Left hindlimb (tissue), 1 donor: Measurements from ENCODE around the gene SNAP23.
A peak's percentile ranks its signal among the peaks of the same experiment; 100 is the strongest.

Source experiments
- DNase-seq: peaks from one replicate; pipeline ENCODE4 v3.0.0-alpha.2; 2018

The SNAP23 gene

DNA sequence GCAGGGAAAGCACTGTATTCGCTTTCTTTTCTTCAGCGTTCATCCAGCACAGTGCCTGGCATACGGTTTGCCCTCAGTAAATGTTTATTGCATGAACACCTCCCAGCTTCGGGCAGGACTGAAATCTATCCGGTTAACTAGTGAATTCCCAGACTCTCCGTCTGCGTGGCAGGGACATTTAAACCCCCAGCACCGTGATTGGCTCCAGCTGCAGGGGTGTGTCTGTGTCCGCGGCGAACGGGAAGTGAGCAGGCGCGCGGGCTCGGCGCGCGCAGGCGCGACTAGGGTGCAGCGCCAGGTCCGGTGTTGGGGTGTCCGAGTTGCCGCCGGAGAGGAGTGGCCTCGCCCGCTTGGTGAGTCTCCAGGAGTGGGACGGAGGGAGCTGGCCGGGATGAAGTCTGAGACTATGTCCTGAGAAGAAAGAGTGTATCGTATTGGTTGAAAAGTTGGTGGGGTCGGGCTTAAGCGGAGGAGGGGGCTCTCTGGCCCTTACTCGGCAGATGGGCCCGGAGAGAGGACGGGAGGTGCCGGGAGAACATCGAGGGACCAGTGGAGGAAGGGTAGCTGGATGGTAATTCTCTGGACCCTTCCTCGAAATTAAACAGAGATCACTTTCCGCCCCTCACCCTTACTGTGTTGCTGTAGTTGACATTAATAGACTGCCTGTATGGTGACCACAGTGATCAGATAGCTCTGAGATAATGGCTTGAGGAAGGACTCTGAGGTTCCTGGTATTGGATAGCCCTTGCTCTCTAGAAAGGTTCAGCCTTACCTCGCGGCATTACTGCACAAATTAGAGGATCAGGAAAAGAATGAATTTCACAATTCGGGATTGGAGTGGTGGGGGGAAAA is at the start of gene SNAP23:
Gene SNAP23 (plus strand): TSS at position 274 of the 852 bp plus-strand sequence. CDS start 16,213 bp downstream, outside the sequence.
- DNase-seq = peak; percentile 97

- no peak for DNase-seq
Measured at GRCh38 chr15:42447599-42447998, 47.8 kb upstream of the SNAP23 start.

- DNase-seq = no peak
Measured at GRCh38 chr15:42448281-42448680, 47.2 kb upstream of the SNAP23 start.

GRCh38 chr15:42449770-42450424 is 45.5 kb upstream of the SNAP23 start:
- DNase-seq = no peak

GRCh38 chr15:42450425-42450790 is 45.0 kb upstream of the SNAP23 start:
- no peak for DNase-seq

DNA sequence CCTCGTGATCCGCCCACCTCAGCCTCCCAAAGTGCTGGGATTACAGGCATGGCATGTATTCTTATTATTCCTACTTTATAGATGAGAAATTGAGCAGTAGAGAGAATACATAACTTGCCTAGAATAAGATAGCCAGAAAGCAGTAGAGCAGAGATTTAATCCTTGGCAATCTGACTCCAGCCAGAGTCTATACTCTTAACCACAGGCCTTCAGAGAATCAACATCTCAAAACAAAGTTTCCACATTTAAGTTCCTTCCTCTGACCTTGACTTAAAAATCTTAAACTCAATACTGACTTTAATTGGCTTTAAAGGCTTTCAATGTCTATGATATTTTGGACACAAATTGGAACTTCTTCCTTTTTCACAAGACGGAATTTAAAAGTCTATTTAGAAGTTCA is 41.6 kb upstream of the SNAP23 start:
- no peak for DNase-seq

GRCh38 chr15:42456531-42456930 is 38.9 kb upstream of the SNAP23 start:
- DNase-seq = no peak

DNA sequence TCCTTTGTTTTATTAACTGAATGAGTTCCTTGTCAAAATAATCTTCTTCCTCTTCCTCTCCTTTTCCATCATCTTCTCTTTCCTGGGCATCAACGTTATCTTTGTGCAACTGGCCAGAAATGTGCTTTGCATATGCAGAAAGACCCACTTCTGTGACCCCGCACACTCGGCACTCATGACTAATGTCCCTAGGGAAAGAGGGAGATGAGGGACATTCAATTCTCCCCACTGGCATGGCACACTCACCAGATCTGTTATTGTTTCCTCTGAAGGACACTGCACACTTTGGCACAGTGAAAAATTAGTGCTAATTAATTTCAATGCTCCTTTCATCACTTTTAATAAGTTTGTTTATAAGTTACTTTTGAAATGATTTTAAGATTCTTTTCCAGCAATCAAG is 38.5 kb upstream of the SNAP23 start:
- no peak for DNase-seq

DNA sequence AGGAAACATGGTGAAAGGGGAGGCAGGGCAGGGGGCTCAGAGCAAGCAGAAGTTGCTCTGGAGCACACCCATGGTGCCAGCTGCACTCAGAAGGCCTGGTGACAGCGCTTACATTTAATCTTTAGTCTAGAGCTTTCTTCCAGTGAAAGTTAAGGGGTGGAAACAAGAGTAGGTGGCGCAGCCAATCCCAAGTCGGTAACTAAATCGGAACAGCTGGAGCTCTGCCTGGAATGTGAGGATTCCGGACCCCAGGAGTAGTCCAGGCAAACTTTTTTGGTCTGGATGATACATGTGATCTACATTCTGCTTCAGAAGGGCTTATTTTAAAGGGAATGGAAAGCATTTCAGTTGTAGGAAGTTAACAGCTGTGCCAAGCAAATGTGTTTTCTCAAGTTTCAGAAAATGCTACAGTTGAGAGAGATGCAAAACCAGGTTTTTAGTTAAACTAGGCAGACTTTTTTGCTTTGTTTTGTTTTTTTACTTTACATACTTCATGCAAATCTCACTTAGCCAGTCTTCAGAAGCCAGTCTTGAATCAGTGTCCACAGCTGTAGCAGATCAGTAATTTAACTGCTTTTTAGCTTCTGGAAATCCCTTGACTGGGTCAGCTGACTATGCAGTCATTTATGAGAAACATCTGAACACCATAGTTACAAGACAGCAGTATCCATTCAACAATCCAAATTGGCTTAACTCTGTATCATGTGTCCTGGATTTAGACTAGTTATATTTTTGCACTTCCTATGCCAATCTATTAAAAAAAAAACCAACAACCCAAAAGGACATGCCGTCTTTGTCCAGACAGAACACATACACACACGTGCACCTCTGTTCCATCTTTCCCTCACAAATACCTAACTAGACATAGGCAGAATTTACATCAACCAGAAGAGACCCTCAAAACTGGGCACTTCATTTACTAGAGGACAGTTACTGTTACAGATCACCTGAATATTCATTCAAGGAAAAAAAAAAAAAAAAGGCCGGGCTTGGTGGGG is 37.7 kb upstream of the SNAP23 start:
- peak; percentile 95 for DNase-seq

DNA sequence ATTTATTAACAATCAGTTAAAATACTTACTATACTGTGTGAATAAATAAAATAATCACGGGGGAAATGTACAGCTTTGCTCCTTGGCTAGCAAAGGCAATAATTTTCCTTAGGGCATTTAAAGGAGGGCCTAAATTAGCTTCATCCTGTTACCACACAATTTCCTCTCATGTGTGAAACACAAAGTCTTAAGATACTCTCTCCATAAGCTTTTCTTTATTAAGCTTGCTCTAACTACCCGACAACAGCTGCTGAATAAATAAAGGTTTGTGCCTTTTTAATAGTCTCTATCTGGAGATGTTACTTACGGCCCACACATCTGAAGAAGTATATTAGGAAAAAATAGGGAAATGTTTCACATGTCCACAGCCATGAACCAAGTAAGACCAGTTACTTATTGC is 34.2 kb upstream of the SNAP23 start:
- no peak for DNase-seq

- no peak for DNase-seq
Measured at GRCh38 chr15:42465520-42466259, 29.7 kb upstream of the SNAP23 start.

DNA sequence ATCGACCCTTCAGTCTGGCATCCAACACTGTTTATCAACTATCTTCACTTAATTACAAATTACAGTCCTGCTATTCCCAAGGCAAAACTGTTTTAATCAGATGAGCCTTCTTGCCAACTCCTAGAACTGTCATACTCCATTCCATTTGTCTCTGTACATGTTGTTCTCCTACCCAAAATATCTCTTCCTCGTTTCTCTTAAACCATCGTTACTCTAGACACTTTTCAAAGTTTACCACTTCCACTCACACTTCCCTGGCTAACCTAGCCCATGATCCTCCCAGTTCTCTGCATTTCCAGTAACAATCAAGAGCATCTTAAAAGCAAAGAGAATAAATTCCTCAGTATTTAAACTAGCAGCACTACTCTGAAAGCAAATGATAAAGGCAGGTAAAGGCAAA is 24.4 kb upstream of the SNAP23 start:
- DNase-seq = no peak

GRCh38 chr15:42474827-42475226 is 20.6 kb upstream of the SNAP23 start:
- DNase-seq = no peak

- DNase-seq = no peak
Measured at GRCh38 chr15:42482701-42483100, 12.7 kb upstream of the SNAP23 start.

DNA sequence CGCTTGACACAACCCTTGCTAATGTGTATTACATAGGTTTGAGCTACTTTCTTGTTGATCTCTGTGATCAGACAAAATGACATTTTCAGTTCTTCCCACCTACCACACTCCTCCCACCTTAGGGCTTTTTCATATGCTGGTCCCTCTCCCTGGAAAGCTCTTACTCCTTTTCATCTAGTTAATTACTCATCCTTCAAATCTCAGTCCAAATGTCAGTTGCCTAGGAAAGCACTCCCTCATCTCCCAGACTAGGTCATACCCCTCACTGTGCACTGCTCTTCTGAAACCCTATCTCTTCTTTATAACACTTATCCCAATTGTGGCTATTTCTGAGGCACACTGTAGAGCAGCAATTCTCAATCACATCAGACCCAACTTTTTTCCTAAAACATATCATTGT is 11.8 kb upstream of the SNAP23 start:
- DNase-seq = no peak

GRCh38 chr15:42490291-42490670 is 5.2 kb upstream of the SNAP23 start:
- DNase-seq = no peak

GRCh38 chr15:42490671-42491538 is 4.5 kb upstream of the SNAP23 start, which contains the start of gene ZNF106:
Gene ZNF106 (minus strand): TSS chr15:42491141. CDS start chr15:42472289, 18,852 bp downstream.
- peak; percentile 94 for DNase-seq

- DNase-seq = no peak
Measured at GRCh38 chr15:42491539-42492225, 3.8 kb upstream of the SNAP23 start.

GRCh38 chr15:42493679-42494078 is 1.8 kb upstream of the SNAP23 start:
- DNase-seq = no peak

DNA sequence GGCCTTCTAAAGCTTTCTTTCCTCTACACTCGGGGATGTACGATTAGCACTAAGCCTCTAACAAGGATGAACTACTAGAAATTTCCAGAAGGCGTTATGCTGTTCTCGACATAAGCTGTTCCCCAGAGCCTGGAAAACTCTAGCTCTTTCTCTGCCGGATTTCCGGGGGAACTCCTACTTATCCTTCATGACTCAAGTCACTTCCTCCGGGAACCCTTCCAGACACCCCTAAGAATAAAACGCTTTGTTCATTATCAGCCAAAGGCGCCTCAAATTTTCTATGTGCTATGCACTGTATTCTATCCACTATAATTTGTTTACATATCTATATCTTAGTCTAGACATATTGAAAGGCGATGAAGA is 455 bp upstream of the SNAP23 start:
- DNase-seq = peak; percentile 41
